HEK293 (cell line): ENCODE results near the gene ZNF687.

Experiments
- CTCF ChIA-PET: fragments of 350-600 bp; formaldehyde crosslinking; extraction: SDS; loops from one replicate; lab custom pipeline; 2021; ENCODE audit warnings: antibody characterized with exemption; lab: Yijun Ruan, JAX
- POLR2A ChIA-PET: fragments of 300-600 bp; formaldehyde crosslinking; extraction: SDS; loops from one replicate; lab custom pipeline; 2020; ENCODE audit warnings: antibody characterized with exemption, inconsistent platforms; lab: Yijun Ruan, JAX
- H3K27ac ChIP-seq: fragments of 200-500 bp; sonication (Bioruptor generic); 2 replicates; pipeline ENCODE4 v1.5.1; 2014; ENCODE audit warnings: low read depth, low read length, control low read depth, inconsistent platforms; ENCODE audit errors: extremely low read depth
- H3K36me3 ChIP-seq, 2 experiments: fragments of 200-500 bp in 1 of 2; sonication (Bioruptor generic) in 1 of 2; 1 replicate in 1 of 2; 2 replicates in 1 of 2; pipeline ENCODE4 v1.5.1; 2014 to 2017; ENCODE audit warnings: inconsistent platforms in 2 of 2, low read length in 2 of 2; ENCODE audit not compliant: control insufficient read depth in 2 of 2, insufficient read depth in 1 of 2
- H3K4me1 ChIP-seq: fragments of 200-500 bp; sonication (Bioruptor generic); 2 replicates; pipeline ENCODE4 v1.5.1; 2014; ENCODE audit warnings: mild to moderate bottlenecking, low read length, inconsistent platforms; ENCODE audit not compliant: control insufficient read depth, insufficient read depth
- H3K4me3 ChIP-seq: 2 replicates; pipeline ENCODE4 v1.5.1; 2011; ENCODE audit warnings: low read depth, mild to moderate bottlenecking, control low read depth, low read length, moderate library complexity
- H3K9me3 ChIP-seq: fragments of 200-500 bp; sonication (Bioruptor generic); 2 replicates; pipeline ENCODE4 v1.5.1; 2014; ENCODE audit warnings: low read depth, low read length, inconsistent platforms; ENCODE audit not compliant: control insufficient read depth, insufficient read depth
- EGR2 ChIP-seq: fragments of 450-650 bp; formaldehyde crosslinking; IDR thresholded peaks from 2 replicates; pipeline ENCODE4 v1.5.1; 2016; ENCODE audit warnings: low read depth, missing biosample characterization, missing genetic modification characterization
- HOXD13 ChIP-seq: sonication (generic); formaldehyde crosslinking; IDR thresholded peaks from 2 replicates; pipeline ENCODE4 v1.8.0; 2022; ENCODE audit warnings: missing genetic modification reagents, borderline replicate concordance
- INSM2 ChIP-seq: fragments of 450-650 bp; formaldehyde crosslinking; IDR thresholded peaks from 2 replicates; pipeline ENCODE4 v1.5.1; 2016; ENCODE audit warnings: missing biosample characterization, missing genetic modification characterization
- MZF1 ChIP-seq: fragments of 450-650 bp; formaldehyde crosslinking; IDR thresholded peaks from 2 replicates; pipeline ENCODE4 v1.5.1; 2017; ENCODE audit warnings: missing biosample characterization, missing genetic modification characterization, borderline replicate concordance
- SCRT2 ChIP-seq: fragments of 450-650 bp; formaldehyde crosslinking; IDR thresholded peaks from 2 replicates; pipeline ENCODE4 v1.5.1; 2016; ENCODE audit warnings: missing biosample characterization, missing genetic modification characterization
- ZBTB7A ChIP-seq: fragments of 450-650 bp; formaldehyde crosslinking; IDR thresholded peaks from 2 replicates; pipeline ENCODE4 v1.5.1; 2016; ENCODE audit warnings: low read depth, missing biosample characterization, missing genetic modification characterization
- ZFHX2 ChIP-seq: fragments of 450-650 bp; formaldehyde crosslinking; conservative IDR thresholded peaks from 2 replicates; pipeline ENCODE4 v1.5.1; 2016; ENCODE audit warnings: missing biosample characterization, missing genetic modification characterization
- ZFP3 ChIP-seq: fragments of 450-650 bp; formaldehyde crosslinking; IDR thresholded peaks from 2 replicates; pipeline ENCODE4 v1.5.1; 2016; ENCODE audit warnings: low read depth, missing biosample characterization, missing genetic modification characterization
- ZNF112 ChIP-seq: fragments of 450-650 bp; formaldehyde crosslinking; IDR thresholded peaks from 2 replicates; pipeline ENCODE4 v1.5.0; 2017; ENCODE audit warnings: missing biosample characterization, missing genetic modification characterization
- ZNF175 ChIP-seq: fragments of 450-650 bp; formaldehyde crosslinking; IDR thresholded peaks from 2 replicates; pipeline ENCODE4 v1.5.1; 2016; ENCODE audit warnings: missing biosample characterization, missing genetic modification characterization
- ZNF23 ChIP-seq: fragments of 450-650 bp; formaldehyde crosslinking; IDR thresholded peaks from 2 replicates; pipeline ENCODE4 v1.5.1; 2016; ENCODE audit warnings: missing biosample characterization, missing genetic modification characterization, borderline replicate concordance
- ZNF24 ChIP-seq: fragments of 450-650 bp; formaldehyde crosslinking; IDR thresholded peaks from 2 replicates; pipeline ENCODE4 v1.5.1; 2016; ENCODE audit warnings: missing biosample characterization, missing genetic modification characterization
- ZNF324 ChIP-seq: fragments of 450-650 bp; formaldehyde crosslinking; IDR thresholded peaks from 2 replicates; pipeline ENCODE4 v1.5.1; 2016; ENCODE audit warnings: missing biosample characterization, missing genetic modification characterization
- ZNF366 ChIP-seq: fragments of 450-650 bp; formaldehyde crosslinking; conservative IDR thresholded peaks from 2 replicates; pipeline ENCODE4 v1.5.1; 2016; ENCODE audit warnings: missing biosample characterization, missing genetic modification characterization
- ZNF394 ChIP-seq: fragments of 450-650 bp; formaldehyde crosslinking; IDR thresholded peaks from 2 replicates; pipeline ENCODE4 v1.5.1; 2016; ENCODE audit warnings: missing biosample characterization, missing genetic modification characterization, mild to moderate bottlenecking, moderate library complexity, borderline replicate concordance
- ZNF510 ChIP-seq: fragments of 450-650 bp; formaldehyde crosslinking; IDR thresholded peaks from 2 replicates; pipeline ENCODE4 v1.5.1; 2018; ENCODE audit warnings: mild to moderate bottlenecking, missing genetic modification characterization, missing biosample characterization; ENCODE audit not compliant: insufficient replicate concordance
- ZNF514 ChIP-seq: fragments of 450-650 bp; formaldehyde crosslinking; IDR thresholded peaks from 2 replicates; pipeline ENCODE4 v1.5.1; 2016; ENCODE audit warnings: missing biosample characterization, missing genetic modification characterization
- ZNF624 ChIP-seq: fragments of 450-650 bp; formaldehyde crosslinking; IDR thresholded peaks from 2 replicates; pipeline ENCODE4 v1.5.1; 2017; ENCODE audit warnings: missing biosample characterization, missing genetic modification characterization
- ZNF629 ChIP-seq: fragments of 450-650 bp; formaldehyde crosslinking; IDR thresholded peaks from 2 replicates; pipeline ENCODE4 v1.5.1; 2017; ENCODE audit warnings: missing biosample characterization, missing genetic modification characterization
- ZNF792 ChIP-seq: fragments of 450-650 bp; formaldehyde crosslinking; IDR thresholded peaks from 2 replicates; pipeline ENCODE4 v1.5.1; 2016; ENCODE audit warnings: missing biosample characterization, missing genetic modification characterization
- ZNF837 ChIP-seq: fragments of 450-650 bp; formaldehyde crosslinking; IDR thresholded peaks from 2 replicates; pipeline ENCODE4 v1.5.1; 2016; ENCODE audit warnings: missing biosample characterization, missing genetic modification characterization
- TF ChIP-seq, protein P1 (sequence below): fragments of 450-650 bp; formaldehyde crosslinking; IDR thresholded peaks from 2 replicates; pipeline ENCODE4 v1.5.1; 2016; ENCODE audit warnings: missing biosample characterization, missing genetic modification characterization

The ZNF687 gene

DNA sequence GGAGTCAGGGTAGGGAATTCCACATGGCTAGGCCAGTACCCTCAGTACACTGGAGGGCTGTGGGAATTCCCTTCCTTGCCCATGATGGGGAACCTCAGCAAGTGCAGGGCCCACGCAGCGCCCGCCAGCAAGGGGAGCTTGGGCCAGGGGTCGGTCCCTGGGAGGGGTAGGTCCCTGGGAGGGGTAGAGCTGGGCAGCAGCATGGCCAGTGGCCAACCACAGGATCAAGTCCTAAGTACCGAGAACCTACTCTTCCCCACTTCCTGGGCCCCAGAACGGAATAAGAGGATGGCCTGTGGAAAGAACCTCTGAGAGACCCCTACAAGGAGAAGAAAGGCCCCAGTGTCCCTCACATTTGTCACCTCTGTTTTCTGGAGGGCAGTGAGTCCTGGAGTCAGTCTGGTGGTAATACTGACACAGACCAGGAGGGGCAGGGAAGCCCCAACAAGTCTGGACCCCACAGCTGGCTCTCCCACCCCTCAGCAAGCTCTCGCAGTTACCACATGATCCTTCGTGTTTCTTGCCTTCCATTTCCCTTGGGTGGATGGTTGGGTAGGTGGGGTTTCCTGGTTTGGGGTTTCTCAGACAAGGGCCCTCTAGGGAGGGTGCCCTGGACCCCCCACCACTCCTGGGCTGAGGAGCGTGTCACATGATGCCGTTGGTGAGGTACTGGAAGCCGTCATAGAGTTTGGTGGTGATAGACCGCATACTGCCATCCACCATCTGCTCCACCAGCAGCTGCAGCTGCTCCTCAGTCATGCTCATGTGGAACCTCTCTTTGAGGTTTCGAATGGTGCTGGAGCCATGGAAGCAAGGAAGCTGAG is 10.3 kb downstream of the ZNF687 start:
- TF ChIP-seq ZNF792 (tag by site-specific recombination) (no peak), ZNF629 (no peak), ZNF514 (no peak), ZFP3 (tag by site-specific recombination) (no peak), ZNF366 (tag by site-specific recombination) (no peak), ZNF510 (no peak), ZNF175 (no peak), SCRT2 (no peak), ZNF23 (tag by site-specific recombination) (no peak), ZNF24 (no peak), INSM2 (no peak)
- POLR2A ChIA-PET = interaction anchor here (0.7 to 4.0 kb wide), 4 partner anchors 8 to 48 kb away, joined by 4 to 24 read pairs (median 8); partner anchors contain the start of genes PI4KB and ZNF687
- no peak overlapping the region for H3K4me3 ChIP-seq
- no peaks in the 10 kb centered on the region for H3K4me1 ChIP-seq
- peaks cover 8 to 97% of the 10 kb centered on the region in 2 experiments for H3K36me3 ChIP-seq
- H3K9me3 ChIP-seq = no peaks in the 10 kb centered on the region
- CTCF ChIA-PET = interaction anchor here (0.6 to 1.5 kb wide), 3 partner anchors 8 to 42 kb away, joined by 3 to 6 read pairs (median 3); no protein-coding TSS in a partner anchor
- no peak overlapping the region for H3K27ac ChIP-seq

- Histone ChIP-seq H3K36me3 (peaks cover 12 to 97% of the 10 kb centered on the region in 2 experiments), H3K4me3 (no peak overlapping the region), H3K4me1 (no peaks in the 10 kb centered on the region), H3K27ac (no peak overlapping the region), H3K9me3 (no peaks in the 10 kb centered on the region)
- CTCF ChIA-PET = interaction anchor here (0.6 to 1.5 kb wide), 3 partner anchors 8 to 47 kb away, joined by 3 to 6 read pairs (median 3); no protein-coding TSS in a partner anchor
- TF ChIP-seq ZBTB7A (tag by site-specific recombination) (no peak), EGR2 (tag by site-specific recombination) (peak; percentile 42), HOXD13 (CRISPR knock-in tag) (no peak), MZF1 (tag by site-specific recombination) (no peak), ZNF394 (no peak), ZFHX2 (tag by site-specific recombination) (peak; percentile 10; the same call in 1 of the 2 replicates), ZNF624 (tag by site-specific recombination) (no peak), ZNF837 (tag by site-specific recombination) (no peak), ZNF112 (tag by site-specific recombination) (no peak), ZNF324 (no peak)
- TF ChIP-seq, protein P1, sequence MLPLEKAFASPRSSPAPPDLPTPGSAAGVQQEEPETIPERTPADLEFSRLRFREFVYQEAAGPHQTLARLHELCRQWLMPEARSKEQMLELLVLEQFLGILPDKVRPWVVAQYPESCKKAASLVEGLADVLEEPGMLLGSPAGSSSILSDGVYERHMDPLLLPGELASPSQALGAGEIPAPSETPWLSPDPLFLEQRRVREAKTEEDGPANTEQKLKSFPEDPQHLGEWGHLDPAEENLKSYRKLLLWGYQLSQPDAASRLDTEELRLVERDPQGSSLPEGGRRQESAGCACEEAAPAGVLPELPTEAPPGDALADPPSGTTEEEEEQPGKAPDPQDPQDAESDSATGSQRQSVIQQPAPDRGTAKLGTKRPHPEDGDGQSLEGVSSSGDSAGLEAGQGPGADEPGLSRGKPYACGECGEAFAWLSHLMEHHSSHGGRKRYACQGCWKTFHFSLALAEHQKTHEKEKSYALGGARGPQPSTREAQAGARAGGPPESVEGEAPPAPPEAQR (tag by site-specific recombination) = no peak
- POLR2A ChIA-PET = interaction anchor here (1.4 to 4.0 kb wide), 5 partner anchors 9 to 48 kb away, joined by 4 to 24 read pairs (median 11); partner anchors contain the start of genes PI4KB, PSMD4 and ZNF687
These were observed 11.0 kb downstream of the ZNF687 start for GRCh38 chr1:151293093-151293492.
